Mammary epithelial cell (primary cell): ENCODE measurements around the gene CEP76.

Source experiments
- CTCF ChIP-seq, 2 donors: IDR thresholded peaks in 1 of 2; conservative IDR thresholded peaks in 1 of 2; 2 replicates each; pipeline ENCODE4 v1.5.1; 2011 to 2012; ENCODE audit warnings: inconsistent platforms in 2 of 2, low read length in 2 of 2, mild to moderate bottlenecking in 2 of 2, control low read depth in 1 of 2, low read depth in 1 of 2; ENCODE audit not compliant: insufficient read depth in 1 of 2; ENCODE audit errors: extremely low read depth in 1 of 2
- EZH2 ChIP-seq: IDR thresholded peaks from 2 replicates; pipeline ENCODE4 v1.6.1; 2012; ENCODE audit warnings: low read length, inconsistent platforms, borderline replicate concordance

GRCh38 chr18:12645254-12645653 lies 57.3 kb downstream of the CEP76 start:
- TF ChIP-seq CTCF (conservative IDR thresholded peaks at IDR 0.05 in 1 of 2, IDR thresholded peaks at IDR 0.05 in 1 of 2; ENCODE audit: extremely low read depth in 1 of 2, insufficient read depth in 1 of 2, low read depth in 1 of 2, low read length in 2 of 2) (no peak), EZH2 (no peak)
